Common myeloid progenitor, CD34-positive (primary cell): ENCODE data around the gene CKMT1A.
"Not testable (repeated sequence)": the region's sequence is repeated elsewhere in the genome, so short reads cannot be mapped to it uniquely, and the experiment has no call there.

Experiments
- CTCF ChIA-PET: fragments of 350-600 bp; sonication (Branson Sonifier 250); formaldehyde crosslinking; loops from one replicate; lab custom pipeline; 2021; ENCODE audit warnings: antibody characterized with exemption; lab: Charles Lee
- POLR2A ChIA-PET: fragments of 350-600 bp; sonication (Branson Sonifier 250); formaldehyde crosslinking; loops from one replicate; lab custom pipeline; 2021; ENCODE audit warnings: antibody characterized with exemption; lab: Charles Lee
- DNase-seq, 3 donors: peaks; one replicate each; pipeline versions ENCODE4 v3.0.0 to v3.0.0-alpha.2; 2013
- H3K27ac ChIP-seq, 2 experiments: 1 replicate in 1 of 2; 2 replicates in 1 of 2; pipeline ENCODE4 v1.7.0; 2013; ENCODE audit warnings: inconsistent platforms in 2 of 2, low read length in 2 of 2, mild to moderate bottlenecking in 2 of 2, low read depth in 1 of 2, moderate library complexity in 1 of 2; ENCODE audit not compliant: severe bottlenecking in 2 of 2, insufficient read depth in 1 of 2, poor library complexity in 1 of 2
- H3K27me3 ChIP-seq, 5 experiments: replicated peaks in 2 of 5; 1 replicate in 3 of 5; 2 replicates in 2 of 5; pipeline versions ENCODE4 v1.6.1 to v1.7.0; 2013; ENCODE audit warnings: low read length in 4 of 5, mild to moderate bottlenecking in 2 of 5, moderate library complexity in 2 of 5, inconsistent platforms in 1 of 5; ENCODE audit not compliant: insufficient read depth in 5 of 5, control insufficient read depth in 4 of 5
- H3K36me3 ChIP-seq, 4 experiments: 1 replicate in 2 of 4; 2 replicates in 2 of 4; pipeline versions ENCODE4 v1.6.1 to v1.7.0; 2013; ENCODE audit warnings: low read length in 3 of 4, control low read depth in 1 of 4, mild to moderate bottlenecking in 1 of 4; ENCODE audit not compliant: control insufficient read depth in 4 of 4, insufficient read depth in 4 of 4
- H3K4me1 ChIP-seq, 4 experiments: 1 replicate in 3 of 4; 2 replicates in 1 of 4; pipeline versions ENCODE4 v1.6.1 to v1.7.1; 2013; ENCODE audit warnings: low read length in 3 of 4, mild to moderate bottlenecking in 3 of 4, control low read depth in 1 of 4, inconsistent platforms in 1 of 4, moderate library complexity in 1 of 4; ENCODE audit not compliant: control insufficient read depth in 4 of 4, insufficient read depth in 4 of 4; ENCODE audit errors: control extremely low read depth in 1 of 4
- H3K4me3 ChIP-seq, 7 experiments: 1 replicate in 4 of 7; 2 replicates in 3 of 7; pipeline versions ENCODE4 v1.5.1 to v1.7.0; 2013; ENCODE audit warnings: mild to moderate bottlenecking in 7 of 7, low read length in 6 of 7, moderate library complexity in 6 of 7, inconsistent platforms in 2 of 7, low read depth in 2 of 7, control low read depth in 1 of 7; ENCODE audit not compliant: insufficient read depth in 4 of 7, control insufficient read depth in 1 of 7; ENCODE audit errors: extremely low read depth in 1 of 7
- H3K9me3 ChIP-seq, 5 experiments: 1 replicate in 4 of 5; 2 replicates in 1 of 5; pipeline versions ENCODE4 v1.6.1 to v1.7.1; 2013; ENCODE audit warnings: low read length in 4 of 5, mild to moderate bottlenecking in 2 of 5, inconsistent platforms in 1 of 5, low read depth in 1 of 5, moderate library complexity in 1 of 5; ENCODE audit not compliant: control insufficient read depth in 4 of 5, insufficient read depth in 2 of 5; ENCODE audit errors: control extremely low read depth in 1 of 5
- WGBS: methylation state at CpG from one replicate; pipeline ENCODE4 v1.1.5; 2013; ENCODE audit not compliant: insufficient coverage; 5-methylcytosine and 5-hydroxymethylcytosine counted together

Gene CKMT1A

GRCh38 chr15:43674175-43674574 is 19.5 kb upstream of the CKMT1A start:
- H3K9me3 ChIP-seq, H3K27me3 ChIP-seq, H3K4me3 ChIP-seq, POLR2A ChIA-PET, H3K36me3 ChIP-seq, H3K27ac ChIP-seq, H3K4me1 ChIP-seq, DNase-seq, CTCF ChIA-PET: not testable (repeated sequence)
- no CpG with 5 or more reads among the region's 1 CpG for WGBS

DNA sequence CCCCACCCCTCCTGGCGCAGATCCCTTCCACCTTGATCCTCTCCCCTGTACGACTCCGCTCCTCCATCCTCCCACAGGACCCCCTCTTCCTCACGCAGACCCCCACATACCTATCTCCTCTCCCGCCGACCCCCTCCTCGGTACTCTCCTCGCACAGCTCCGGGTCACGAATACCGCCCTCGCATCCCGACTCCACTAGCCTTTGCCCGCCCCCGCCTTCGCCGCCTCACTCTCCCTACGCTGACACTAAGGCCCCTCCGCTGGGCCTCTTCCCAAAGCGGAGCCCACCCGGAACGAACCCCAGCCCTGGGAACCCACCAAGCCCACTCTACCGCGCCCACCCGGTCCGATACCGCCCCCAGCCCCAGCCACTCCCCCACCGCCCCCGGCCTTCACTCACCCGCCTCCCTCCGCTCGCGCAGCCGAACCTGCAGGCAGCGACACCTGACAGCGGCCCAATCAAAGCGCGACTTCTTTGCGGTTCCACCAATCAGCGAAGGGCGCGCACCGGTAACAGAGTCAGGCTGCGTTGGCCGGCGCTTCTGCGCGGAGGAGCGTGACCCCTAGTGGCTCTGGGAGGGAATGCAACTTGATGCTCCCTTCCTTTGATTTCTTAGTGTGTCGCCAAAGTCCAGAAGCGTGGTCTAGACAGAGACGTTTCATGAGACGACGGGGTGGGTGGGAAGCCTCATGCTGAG is 3.9 kb upstream of the CKMT1A start:
- H3K9me3 ChIP-seq, CTCF ChIA-PET, H3K27me3 ChIP-seq, H3K27ac ChIP-seq, H3K36me3 ChIP-seq, DNase-seq, H3K4me3 ChIP-seq, H3K4me1 ChIP-seq, POLR2A ChIA-PET: not testable (repeated sequence)
- WGBS, result no CpG with 5 or more reads among the region's 54 CpGs

DNA sequence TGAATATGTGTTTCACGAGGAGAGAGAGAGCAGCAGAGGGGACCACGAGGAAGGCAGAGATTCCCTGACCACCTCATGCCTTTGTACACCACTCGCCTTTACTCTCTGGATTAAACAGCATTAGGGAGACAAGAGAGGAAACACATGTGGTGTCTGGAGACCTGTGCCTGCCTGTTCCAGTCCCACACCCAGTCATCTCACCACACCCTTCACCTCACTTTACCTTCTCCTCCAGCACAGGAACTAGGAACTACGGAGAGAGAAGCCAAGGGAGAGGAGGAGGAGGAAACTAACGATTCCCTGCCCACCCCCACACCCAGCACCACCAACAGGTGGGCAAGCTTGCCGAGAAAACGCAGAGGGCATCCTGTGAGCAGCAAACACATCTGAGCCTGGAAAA is 980 bp upstream of the CKMT1A start:
- CTCF ChIA-PET, H3K4me1 ChIP-seq, POLR2A ChIA-PET, H3K27me3 ChIP-seq, H3K4me3 ChIP-seq, DNase-seq, H3K9me3 ChIP-seq, H3K27ac ChIP-seq, H3K36me3 ChIP-seq: not testable (repeated sequence)
- WGBS, result no CpG with 5 or more reads among the region's 7 CpGs

DNA sequence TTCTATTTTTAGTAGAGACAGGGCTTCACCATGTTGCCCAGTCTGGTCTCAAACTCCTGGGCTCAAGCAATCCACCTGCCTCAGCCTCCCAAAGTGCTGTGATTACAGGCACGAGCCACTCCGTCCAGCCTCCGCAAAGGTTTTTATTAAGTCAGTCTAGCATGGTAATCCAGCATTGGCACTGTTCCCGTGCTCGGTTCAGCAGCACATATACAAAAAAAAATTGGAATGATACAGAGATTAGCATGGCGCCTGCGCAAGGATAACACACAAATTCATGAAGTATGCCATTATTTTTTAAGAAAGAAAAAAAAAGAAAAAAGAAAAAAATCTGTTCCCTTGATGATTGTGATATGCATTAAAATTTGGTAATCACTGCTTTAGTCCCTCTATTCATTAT is 8.5 kb downstream of the CKMT1A start:
- Histone ChIP-seq H3K36me3 (no peaks in the 10 kb centered on the region), H3K27me3 (peaks cover 0 to 3% (median 0%) of the 10 kb centered on the region in 5 experiments), H3K27ac (no peak overlapping the region), H3K4me1 (no peaks in the 10 kb centered on the region), H3K9me3 (no peaks in the 10 kb centered on the region), H3K4me3 (no peak overlapping the region)
- 100% methylated on average over 1 of the region's 7 CpGs for WGBS
- ChIA-PET CTCF (no interaction called here), POLR2A (no interaction called here)
- DNase-seq, result no peak

DNA sequence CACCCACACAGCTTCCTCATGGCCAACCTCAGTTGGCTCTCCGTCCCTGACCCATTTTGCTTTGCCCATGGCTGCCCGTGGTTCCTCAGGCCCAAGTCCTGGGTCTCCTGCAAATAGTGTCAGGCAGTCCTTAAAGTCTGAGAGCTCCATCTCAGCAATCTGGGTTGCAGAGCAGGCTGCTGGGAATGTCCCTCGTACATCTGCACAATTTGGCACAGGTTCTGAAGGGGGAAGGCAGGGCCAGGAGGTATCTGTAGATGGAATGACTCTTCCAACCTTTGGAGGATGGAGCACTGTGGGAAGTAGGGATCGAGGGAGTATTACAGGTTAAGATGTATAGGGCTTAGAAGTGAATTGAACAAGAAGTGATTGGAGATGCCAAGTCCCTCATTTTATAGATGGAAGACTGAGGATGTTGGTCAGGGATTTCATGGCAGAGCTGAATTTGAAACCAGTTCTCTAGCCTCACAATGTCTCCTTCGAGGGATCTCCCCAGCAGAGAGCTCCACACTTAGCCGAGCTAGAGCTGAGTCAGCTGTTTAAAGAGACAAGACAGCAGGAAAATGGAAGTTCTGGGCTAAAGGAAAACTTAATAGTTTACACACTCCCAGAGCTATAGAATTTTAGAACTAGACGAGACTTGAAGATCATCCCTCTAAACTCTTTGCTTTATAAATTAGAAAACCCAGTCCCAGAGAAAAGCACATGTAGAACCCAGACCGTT is 9.2 kb downstream of the CKMT1A start:
- DNase-seq, result no peak
- POLR2A ChIA-PET, result no interaction called here
- Histone ChIP-seq H3K4me3 (no peak overlapping the region), H3K36me3 (no peaks in the 10 kb centered on the region), H3K27me3 (no peaks in the 10 kb centered on the region), H3K9me3 (no peaks in the 10 kb centered on the region), H3K27ac (no peak overlapping the region), H3K4me1 (no peaks in the 10 kb centered on the region)
- CTCF ChIA-PET, result no interaction called here
- WGBS, result 91% methylated on average over 5 of the region's 8 CpGs

GRCh38 chr15:43710431-43711131 is 16.9 kb downstream of the CKMT1A start:
- H3K27ac ChIP-seq, CTCF ChIA-PET, H3K4me3 ChIP-seq, H3K9me3 ChIP-seq, DNase-seq, H3K36me3 ChIP-seq, H3K4me1 ChIP-seq, POLR2A ChIA-PET, H3K27me3 ChIP-seq: not testable (repeated sequence)
- no CpG with 5 or more reads among the region's 12 CpGs for WGBS

DNA sequence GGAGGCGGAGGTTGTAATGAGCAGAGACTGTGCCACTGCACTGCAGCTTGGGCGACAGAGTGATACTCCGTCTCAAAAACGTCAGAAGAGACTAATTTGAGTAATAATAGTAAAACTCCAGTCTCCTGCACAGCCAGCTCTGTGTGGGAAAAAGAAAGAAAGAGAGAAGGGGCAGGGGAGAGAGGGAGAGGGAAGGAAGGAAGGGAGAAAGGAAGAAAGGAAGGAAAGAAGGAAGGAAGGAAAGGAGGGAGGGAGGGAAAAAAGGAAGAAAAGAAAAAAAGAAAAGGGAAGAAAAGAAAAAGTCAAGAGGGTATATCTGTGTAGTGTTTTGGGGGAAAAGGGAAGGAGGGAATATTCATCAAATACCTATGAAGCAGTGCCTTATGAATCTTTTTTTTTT is 29.5 kb downstream of the CKMT1A start:
- H3K4me3 ChIP-seq, result no peak overlapping the region
- no peaks in the 10 kb centered on the region for H3K9me3 ChIP-seq
- H3K27me3 ChIP-seq, result no peaks in the 10 kb centered on the region
- no peak for DNase-seq
- H3K4me1 ChIP-seq, result no peaks in the 10 kb centered on the region
- WGBS, result 83% methylated on average over 4 of the region's 4 CpGs
- ChIA-PET CTCF (no interaction called here), POLR2A (no interaction called here)
- no peaks in the 10 kb centered on the region for H3K36me3 ChIP-seq
- no peak overlapping the region for H3K27ac ChIP-seq
